HG02798 (cell line): Measurements from ENCODE around the gene MTA1.

Experiments used
- ATAC-seq: cut with Tn5 transposase; IDR thresholded peaks from one replicate; pipeline ENCODE4 v1.9.1; 2021; ENCODE audit warnings: mild to moderate bottlenecking; ENCODE audit not compliant: unreplicated experiment, poor library complexity

MTA1 gene

DNA sequence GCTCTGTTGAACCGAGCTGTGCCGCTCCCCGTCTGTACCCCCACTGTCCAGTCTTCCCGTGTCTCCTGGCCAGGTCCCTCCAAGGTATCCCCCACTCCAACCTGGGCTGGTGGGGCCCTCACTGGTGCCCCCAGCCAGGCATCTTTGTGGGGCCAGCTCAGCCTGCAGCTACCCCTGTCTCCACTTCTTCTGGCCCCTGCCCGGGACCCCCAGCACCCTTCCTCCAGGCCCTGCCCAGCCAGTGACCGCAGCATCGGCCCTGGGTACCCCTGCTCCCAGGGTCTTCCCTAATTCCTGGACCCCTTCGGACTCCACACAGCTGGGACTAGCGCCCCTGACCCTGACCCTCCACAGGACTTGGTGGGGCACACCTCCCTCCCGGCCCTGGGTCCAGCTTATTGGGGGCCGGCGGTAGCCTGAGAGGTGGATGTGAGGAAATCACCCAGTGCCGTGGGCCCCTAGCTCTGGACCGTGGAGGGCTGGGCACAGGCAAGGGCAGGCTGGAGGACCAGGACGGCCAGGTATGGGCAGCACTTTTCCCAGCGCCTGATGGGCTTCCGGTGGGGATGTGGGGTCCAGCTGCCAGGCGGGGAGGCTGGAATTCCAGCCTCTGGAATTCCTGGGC, 63.0 kb downstream of the MTA1 start:
- ATAC-seq: no peak

DNA sequence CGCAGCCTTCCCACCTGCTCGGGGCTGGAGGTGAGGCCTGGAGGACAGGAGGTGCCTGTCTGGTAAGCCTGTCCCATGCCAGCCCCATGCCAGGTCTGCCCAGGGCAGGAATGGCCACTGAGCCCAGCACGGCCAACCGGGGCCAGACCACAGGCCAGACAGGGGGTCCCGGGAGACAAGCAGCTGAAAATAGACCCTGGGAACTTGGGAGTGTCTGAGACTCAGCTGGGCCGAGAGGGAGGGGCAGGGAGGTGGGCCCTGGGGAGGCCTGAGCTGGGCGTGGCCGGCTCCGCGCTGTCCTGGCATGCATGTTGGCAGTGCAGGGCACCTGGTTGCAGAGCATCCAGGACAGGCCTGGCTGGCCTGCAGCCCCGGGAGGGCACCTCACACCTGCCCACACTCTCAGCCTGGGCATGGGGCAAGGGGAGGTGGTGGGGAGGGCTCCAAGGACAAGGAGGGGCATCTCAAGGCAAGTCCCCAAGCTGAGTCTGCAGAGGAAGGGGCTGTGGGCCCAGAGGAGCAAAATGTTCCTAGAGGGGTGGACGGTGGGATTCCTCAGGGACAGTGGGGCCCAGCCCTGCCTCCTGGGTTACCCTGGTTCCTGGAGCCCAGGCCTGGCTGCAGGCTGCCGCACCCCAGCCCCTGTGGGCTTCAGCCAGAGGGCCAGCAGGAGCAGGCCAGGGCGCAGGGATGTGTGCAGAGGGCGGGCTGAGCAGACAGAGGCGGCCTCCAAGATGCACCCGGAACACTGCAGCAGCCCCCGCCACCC, 63.9 kb downstream of the MTA1 start:
- ATAC-seq: no peak

DNA sequence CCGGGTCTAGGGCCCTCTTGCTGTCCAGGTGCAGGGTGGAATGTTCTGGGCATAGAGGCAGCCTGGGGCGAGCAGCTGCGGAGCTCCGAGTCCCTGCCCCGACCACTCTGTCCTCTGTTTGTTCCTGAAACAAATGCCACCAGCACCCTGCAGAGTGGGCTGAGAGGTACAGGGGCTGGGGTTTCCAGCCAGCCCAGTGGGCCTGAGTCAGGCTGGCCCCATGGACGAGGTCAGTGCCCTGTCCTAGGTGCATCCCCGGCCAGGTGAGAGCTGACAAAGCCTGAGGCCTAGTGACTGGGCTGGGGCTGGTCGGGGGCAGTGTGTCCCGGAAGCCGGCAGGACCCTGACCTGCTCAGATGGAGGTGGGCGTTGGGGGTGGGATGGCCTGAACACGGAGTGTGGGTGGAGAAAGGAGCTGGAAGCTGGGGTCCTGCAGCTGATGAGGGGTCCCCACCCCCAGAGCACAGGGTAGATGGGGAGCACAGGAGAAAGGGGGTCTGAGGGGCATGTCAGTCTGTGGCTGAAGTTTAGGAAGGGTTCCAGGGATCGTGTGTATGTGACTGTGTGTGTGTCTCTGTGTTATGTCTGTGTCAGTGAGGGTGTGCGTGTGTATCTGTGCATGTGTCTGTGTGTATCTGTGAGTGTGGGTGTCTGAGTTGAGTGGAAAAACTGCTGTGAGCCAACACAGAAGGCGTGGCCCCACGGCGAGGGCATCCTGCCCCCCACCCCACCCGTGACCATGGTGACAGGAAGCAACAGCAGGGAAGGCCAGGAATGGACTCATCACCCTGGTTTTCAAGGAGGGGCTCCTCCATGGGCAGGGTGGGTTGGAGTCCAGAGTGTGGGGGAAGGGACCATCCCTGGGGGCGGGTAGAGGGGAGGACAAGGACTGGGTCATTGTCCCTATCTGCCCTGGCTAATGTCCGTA, 64.7 kb downstream of the MTA1 start:
- ATAC-seq: no peak

DNA sequence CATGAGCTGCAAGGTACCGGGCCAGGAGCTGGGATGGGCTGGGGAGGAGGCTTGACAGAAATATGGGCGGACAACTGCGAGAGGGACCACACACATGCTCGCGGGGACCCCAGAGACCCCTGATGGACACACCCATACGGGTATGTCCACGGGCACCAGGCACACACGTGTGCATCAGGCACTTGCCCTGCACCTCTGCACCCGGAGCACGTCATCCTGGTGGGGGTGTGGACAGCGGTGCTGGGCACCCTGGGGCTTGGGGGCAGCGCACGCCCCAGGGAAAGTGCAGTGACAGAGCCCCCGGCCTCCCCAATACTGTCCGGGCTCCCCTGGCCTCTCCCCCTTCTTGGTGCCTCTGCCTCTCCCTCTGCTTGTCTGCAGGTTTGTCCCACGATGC, 65.4 kb downstream of the MTA1 start:
- ATAC-seq: no peak

DNA sequence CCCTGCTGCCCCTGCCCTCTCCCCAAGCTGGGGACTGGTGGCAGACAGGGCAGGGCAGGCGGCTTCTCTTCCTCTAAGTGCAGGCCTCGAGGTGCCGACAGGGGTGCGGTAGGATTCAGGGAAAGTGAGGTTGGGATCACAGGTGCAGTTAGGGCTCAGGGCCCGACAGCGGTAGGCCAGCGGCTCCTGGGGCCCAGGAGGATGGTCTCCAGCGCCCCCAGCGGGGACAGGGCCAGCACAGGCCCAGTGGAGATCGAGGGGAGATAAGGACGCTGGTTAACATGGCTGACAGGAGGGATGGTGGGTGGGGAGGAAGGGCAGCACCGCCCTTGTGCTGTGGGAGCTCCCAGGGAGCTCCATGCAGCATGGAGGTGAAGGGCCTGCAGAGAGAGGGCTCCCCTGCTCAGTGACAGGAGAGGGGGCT, 66.1 kb downstream of the MTA1 start:
- no peak for ATAC-seq

DNA sequence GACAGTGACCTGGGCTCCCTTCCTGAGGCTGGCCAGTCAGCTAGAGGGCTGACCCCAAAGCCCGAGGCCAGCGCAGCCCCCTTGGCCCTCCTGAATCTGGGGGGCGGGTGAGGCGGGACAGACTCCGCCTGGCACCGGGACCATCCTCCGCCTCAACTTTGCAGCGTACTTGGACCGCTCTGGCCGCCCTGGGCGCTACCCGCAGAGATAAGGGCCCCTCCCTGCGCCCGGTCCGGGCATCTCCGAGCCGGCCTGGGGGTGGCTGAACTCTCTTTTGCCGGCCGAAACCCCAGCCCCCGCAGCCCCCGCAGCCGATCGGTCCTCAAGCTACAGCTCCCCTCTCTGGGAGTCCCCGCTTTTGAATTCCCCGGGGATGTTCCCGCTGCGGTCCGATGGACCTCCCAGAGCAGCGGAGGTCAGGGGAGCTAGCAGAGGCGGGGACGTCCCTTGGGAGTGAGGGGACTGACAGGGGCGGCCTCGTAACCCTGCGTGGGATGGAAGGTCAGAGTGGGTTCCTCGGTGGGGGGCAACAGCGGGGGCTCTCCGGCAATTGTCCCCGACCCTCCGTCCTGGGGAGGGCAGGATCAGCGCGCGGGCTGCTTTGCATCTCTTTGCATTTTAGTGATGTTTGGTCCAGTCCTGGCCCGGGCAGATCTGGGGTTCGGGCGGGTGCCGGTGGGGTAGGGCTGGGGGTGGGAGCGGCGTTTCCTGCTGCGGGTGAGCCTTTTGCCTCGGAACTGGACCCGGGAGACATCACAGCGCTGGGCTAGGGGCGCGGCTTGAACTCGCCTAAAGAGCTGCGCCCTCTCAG, 66.7 kb downstream of the MTA1 start, which contains the start of gene CRIP1:
Gene CRIP1, plus strand, starts transcription at position 724 of the 811 bp plus-strand sequence. CDS start 374 bp downstream, outside the sequence.
- ATAC-seq: no peak

DNA sequence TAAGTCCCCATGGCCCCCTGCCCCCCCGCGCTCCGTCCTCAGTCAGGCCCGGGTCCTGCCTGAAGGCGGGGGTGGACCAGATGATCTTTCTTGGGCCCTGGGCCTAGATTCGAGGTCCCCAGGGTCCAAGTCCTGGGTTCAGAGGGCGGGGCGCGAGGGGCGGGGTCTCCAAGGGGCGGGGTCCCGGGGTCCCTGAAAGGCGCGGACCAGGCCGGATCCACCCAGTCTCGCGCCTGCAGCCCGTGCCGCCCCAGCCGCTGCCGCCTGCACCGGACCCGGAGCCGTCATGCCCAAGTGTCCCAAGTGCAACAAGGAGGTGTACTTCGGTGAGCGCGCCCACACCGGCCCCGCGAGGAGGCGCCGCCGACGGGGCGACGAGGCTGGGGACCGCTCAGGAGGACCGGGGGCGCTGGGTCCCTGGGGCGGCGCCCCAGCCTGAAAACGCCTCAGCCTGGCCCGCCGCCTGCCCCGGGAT, 67.4 kb downstream of the MTA1 start:
- no peak for ATAC-seq

DNA sequence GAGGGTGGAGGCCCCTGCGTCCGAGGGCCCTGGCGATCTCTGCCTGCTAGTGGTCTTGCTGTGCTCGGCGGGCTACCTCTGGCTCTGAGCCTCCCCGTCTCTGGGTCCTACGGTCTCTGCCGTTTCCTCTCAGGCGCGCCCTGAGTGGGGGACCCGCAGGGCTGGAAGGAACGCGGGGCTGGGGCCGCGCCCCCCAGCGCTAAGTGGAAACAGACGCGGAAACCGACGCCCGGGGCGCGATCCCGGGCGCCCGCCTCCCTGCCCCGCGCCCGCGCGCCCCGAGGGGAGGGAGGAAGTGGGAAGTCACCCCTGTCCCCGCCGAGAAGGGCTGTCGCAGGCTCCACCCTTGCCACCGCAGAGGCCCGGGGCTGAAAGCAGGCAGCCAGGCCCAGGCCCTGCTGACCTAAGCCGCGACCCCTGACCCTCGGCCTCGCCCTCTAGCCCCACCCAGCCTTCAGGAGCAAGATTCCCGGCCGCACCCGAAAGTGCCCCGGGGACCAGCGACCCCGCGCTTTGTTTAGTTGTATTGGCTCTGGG, 67.9 kb downstream of the MTA1 start:
- no peak for ATAC-seq

DNA sequence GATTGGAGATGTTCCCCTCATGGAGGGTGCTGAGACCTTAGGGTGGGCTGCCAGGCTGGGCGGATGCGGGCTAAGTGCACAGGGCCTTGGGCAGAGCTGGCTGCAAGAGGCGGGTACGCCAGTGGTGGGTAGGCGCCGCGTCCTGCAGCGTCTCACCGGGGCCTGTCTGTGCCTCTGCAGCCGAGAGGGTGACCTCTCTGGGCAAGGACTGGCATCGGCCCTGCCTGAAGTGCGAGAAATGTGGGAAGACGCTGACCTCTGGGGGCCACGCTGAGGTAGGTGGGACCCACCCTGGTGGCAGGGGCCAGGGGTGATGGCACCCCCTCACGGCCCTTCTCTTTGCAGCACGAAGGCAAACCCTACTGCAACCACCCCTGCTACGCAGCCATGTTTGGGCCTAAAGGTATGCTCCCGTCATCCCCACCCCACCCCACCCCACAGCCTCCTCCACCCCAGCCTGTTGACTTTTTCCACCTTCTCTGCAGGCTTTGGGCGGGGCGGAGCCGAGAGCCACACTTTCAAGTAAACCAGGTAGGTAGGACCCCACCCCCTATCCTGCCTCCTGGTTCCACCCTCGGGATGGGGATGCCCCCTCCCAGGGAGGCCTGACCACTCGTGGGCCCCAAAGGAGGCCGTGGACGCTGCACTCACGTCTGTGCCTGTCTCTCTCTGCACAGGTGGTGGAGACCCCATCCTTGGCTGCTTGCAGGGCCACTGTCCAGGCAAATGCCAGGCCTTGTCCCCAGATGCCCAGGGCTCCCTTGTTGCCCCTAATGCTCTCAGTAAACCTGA, 68.6 kb downstream of the MTA1 start:
- no peak for ATAC-seq

DNA sequence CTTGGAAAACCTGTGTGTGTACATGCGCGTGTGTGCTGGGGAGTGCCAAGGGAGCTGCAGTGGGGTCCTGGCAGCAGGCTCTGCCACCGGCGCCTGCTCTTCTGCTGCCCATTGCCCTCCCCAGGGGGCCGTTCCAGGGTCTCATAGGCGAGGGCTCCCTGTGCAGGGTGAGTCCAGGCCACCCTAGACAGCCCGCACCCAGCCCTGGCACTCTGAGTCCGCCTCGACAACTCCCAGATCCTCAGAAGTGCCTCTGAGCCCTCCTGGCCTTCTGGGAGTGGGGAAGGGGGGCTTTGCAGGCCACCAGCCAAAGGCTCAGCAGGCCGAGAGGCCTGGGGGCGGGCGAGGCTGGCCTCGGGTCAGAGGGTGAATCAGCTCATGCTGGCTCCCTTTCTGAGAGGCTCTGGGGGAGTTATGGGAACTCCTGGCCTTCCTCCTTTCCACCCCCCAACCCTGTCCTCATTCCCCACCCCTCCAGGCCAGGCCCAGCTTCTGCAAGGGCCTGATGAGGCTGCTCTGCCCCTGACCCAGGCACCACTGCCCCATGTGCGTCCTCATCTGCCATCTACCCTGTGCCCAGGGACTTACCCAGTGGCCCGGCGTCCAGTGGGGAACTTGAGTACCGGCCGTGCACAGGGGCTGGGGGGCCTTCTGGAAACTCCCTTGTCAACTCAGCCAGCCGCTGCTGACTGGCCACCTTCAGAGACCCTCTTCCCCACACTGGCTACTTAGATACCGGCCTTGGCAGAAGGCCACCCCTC, 69.3 kb downstream of the MTA1 start:
- ATAC-seq: no peak

DNA sequence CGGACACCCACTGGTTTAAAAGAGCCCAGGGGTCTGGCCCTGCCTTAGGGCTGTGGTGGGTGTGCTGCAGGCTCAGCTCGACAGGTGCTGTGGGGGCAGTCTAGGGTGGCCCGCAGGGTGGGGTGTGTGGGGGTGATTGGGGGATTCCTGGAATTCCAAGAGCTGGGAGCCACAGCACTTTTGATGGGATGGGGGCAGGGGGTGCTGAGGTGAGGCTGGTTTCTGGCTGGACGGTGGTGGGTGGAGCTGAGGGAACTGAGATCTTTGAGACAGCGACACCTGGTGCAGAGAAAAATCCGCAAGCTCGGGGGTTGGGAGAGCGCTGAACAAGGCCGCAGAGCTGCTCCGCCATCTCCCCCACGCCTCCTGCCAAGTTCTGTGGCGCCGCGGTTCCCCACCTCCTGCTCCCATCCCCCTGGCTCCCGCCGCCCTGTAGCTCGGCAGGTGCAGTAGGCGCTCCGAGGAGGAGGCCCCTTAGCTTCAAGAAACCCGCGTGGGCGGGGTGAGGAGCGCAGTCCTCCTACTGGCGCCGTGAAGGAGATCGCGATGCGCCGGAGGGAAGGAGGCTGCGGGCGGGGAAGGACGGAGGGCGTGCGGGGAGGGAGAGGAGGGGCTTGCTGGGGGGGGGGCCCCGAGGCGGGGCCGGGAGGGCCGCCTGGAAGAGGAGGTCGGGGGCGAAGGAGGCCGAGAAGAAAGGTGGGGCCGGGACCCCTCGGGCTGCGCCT, 70.1 kb downstream of the MTA1 start:
- peak; percentile 4 for ATAC-seq

DNA sequence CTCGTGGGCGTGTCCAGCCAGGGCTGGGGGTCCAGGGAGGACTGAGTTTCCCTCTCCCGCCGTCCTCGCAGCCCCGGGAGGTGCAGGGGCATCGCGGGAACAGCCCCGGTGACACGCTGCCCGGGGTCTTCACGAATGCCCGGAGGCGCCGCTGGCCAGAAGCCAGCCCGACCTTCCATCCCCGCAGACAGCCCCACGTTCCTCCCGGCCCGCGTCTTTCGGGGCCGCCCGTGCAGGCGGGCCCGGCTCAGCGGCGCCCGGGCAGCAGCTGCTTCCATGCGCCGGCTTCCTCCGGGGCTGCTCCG, 70.6 kb downstream of the MTA1 start:
- peak; percentile 3 for ATAC-seq

DNA sequence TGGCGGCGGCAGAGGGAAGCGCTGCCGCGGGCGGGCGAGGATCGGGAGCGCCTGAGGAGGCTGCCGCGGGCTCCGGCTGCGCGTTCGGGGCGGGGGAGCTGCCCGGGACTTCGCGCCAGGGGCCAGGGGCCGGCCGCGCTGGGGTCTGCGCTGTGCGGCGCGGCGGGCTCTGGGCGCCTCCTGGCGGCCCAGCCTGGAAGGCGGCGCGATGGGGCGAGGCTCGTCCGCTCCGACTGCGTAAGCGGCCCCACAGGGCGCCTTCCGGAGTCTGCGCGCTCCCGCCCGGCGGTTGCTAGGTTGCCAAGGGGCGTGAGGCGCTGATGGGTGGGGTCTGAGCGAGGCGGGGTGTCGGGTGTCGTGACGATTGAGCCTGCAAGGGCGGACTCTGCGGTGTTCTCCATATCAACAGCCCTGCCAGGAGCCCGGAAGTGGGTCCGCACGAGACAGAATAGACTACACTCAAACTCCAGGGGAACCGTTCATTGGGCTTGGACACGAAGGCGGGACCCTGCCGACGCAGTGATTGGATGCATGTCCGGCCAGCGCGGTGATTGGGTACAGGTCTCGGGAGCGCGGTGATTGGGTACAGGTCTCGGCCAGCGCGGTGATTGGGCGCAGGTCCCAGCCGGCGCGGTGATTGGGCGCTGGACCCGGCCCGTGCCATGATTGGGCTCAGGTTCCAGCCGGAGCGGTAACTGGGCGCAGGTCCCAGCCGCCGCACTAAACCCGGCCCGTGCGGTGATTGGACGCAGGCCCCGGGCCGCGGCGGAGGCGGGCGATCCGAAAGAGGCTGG, 71.1 kb downstream of the MTA1 start, which contains the start of gene TEDC1:
Gene TEDC1, plus strand, starts transcription at position 675 of the 794 bp plus-strand sequence. CDS start 130 bp downstream, outside the sequence.
- ATAC-seq: peak; percentile 71

DNA sequence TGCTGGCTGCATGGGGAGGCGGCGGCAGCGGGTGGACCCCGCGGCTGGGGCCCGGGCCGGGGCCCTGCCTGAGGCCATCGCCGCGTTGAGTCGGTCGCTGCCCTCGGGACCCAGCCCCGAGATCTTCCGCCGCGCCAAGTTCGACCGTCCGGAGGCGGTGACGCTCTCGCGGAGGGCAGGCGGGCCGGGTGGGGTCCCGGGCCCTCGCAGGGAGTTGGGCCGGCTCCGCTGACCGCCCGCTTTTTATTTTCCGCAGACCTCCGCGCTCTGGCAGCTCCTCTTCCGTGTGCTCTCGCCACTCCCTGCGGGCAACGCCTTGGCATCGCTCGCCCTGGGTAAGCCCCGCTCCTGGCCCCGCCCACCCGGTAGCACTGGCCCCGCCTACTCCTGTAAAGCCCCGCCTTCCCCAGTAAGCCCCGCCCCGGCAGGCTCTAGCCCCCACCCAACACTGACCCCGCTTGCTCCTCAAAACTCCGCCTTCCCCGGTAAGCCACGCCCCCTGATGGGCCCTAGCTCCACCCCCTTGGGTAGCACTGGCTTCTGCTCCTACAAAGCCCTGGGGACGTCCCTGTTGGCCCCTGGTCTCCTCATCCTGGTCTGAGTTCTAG, 71.8 kb downstream of the MTA1 start:
- no peak for ATAC-seq

DNA sequence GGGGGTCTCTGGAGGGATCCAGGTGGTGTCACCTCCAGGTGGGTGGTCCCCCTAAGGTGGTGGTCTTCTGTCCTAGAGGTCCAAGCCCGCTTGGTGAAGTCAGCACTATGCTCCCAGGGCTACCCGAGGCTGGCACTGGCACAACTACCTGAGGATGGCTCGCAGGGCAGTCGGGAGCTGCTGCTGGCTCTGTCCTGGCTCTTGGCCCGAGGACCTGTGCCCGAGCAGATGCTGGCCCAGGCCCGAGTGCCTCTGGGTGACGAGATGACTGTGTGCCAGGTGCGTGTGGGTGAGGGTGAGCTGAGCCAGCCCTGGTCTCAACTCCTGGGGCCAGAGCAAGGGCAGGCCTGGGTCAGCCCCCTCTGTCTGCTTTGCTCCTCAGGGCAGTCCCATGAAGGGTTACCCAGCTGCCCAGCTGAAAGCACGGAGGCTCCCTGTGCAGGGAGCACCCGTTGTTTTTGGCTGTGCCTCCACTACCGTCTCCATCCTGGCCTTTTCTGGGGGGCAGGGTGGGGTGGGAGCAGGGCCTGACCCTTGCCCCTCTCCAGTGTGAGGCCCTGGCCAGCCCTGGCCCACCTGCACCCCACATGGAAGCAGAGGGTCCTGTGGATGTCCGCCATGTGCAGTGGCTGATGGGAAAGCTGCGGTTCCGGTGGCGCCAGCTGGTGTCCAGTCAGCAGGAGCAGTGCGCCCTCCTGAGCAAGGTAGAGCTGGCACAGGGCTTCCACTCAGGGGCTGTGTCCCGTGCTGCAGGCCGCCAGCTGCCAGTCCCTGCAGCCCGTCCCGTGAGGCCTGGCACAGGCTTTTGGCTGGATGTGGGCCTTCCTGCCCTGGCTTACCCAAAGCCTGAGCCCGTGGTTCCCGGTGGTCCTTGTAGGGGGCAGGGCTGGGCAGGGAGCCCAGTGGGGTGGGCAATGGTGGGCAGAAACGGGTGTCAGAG, 72.7 kb downstream of the MTA1 start:
- ATAC-seq: no peak
